ENCODE measurements around the gene TRIML1.

The TRIML1 gene

GRCh38 chr4:188139141-188139540, at the start of gene TRIML1:
Gene TRIML1 (plus strand): TSS chr4:188139441. CDS start chr4:188139559, 118 bp downstream.
- TF ChIP-seq, protein P1, sequence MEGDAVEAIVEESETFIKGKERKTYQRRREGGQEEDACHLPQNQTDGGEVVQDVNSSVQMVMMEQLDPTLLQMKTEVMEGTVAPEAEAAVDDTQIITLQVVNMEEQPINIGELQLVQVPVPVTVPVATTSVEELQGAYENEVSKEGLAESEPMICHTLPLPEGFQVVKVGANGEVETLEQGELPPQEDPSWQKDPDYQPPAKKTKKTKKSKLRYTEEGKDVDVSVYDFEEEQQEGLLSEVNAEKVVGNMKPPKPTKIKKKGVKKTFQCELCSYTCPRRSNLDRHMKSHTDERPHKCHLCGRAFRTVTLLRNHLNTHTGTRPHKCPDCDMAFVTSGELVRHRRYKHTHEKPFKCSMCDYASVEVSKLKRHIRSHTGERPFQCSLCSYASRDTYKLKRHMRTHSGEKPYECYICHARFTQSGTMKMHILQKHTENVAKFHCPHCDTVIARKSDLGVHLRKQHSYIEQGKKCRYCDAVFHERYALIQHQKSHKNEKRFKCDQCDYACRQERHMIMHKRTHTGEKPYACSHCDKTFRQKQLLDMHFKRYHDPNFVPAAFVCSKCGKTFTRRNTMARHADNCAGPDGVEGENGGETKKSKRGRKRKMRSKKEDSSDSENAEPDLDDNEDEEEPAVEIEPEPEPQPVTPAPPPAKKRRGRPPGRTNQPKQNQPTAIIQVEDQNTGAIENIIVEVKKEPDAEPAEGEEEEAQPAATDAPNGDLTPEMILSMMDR (IDR thresholded peaks at IDR 0.05): no peak
- no peak for TF ChIP-seq ZFX (IDR thresholded peaks at IDR 0.05; ENCODE audit: borderline replicate concordance)
- H3K27ac ChIP-seq: no peak within 1 kb of the TSS

DNA sequence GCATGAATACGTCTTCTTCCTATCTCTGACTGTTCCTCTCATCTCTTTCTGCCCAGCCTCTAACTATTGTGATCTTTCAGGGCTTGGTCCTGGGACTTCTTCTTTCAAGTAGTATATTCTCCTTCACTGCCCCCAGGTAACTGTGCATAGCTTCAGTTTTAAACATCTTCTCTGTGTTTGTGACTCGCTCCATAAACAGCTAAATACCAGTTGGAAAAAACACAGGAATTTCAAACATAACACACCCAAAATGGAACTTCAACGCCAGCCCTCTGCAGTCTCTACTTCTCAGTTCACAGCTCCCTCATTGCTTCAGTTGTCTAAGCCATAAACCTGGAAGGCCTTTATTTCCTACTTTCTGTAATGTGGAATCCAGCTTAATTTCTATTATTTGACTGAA, 46.4 kb upstream of the TRIML1 start:
- TF ChIP-seq, protein P1 (IDR thresholded peaks at IDR 0.05): no peak
- no peak for TF ChIP-seq ZFX (IDR thresholded peaks at IDR 0.05; ENCODE audit: borderline replicate concordance)
- no peak overlapping the region for H3K27ac ChIP-seq

- H3K27ac ChIP-seq: no peak overlapping the region
- TF ChIP-seq, protein P1 (IDR thresholded peaks at IDR 0.05): no peak
- no peak for TF ChIP-seq ZFX (IDR thresholded peaks at IDR 0.05; ENCODE audit: borderline replicate concordance)
These were observed 32.8 kb upstream of the TRIML1 start for GRCh38 chr4:188106454-188106853.

GRCh38 chr4:188107931-188108843, 31.1 kb upstream of the TRIML1 start:
- TF ChIP-seq, protein P1 (IDR thresholded peaks at IDR 0.05): no peak
- no peak for TF ChIP-seq ZFX (IDR thresholded peaks at IDR 0.05; ENCODE audit: borderline replicate concordance)
- H3K27ac ChIP-seq: no peak overlapping the region

GRCh38 chr4:188109157-188109755, 30.0 kb upstream of the TRIML1 start, which contains the start of gene TRIML2:
Gene TRIML2 (minus strand): TSS chr4:188109603. CDS start chr4:188105368, 4,235 bp downstream.
- TF ChIP-seq ZFX (IDR thresholded peaks at IDR 0.05; ENCODE audit: borderline replicate concordance): no peak
- TF ChIP-seq, protein P1 (IDR thresholded peaks at IDR 0.05): no peak
- H3K27ac ChIP-seq: no peak within 1 kb of the TSS

DNA sequence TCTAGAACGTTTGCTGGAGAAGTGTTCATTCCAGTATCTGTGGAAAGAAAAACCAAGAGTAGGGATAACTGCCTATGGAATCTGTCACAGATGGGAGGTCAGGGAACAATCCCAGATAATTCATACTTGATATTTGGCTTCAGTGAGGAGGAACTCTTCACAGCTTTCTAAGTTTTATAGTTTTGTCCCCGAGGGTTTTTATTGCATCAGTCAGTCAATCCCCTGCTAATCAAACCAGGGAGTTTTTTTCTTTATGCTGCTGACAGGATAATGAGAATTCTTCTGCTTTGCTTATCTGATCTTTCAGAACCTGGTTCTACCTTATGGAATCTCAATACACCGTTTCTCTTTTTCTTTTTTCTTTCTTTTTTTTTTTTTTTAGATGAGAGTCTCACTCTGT, 29.2 kb upstream of the TRIML1 start:
- TF ChIP-seq, protein P1 (IDR thresholded peaks at IDR 0.05): no peak
- no peak for TF ChIP-seq ZFX (IDR thresholded peaks at IDR 0.05; ENCODE audit: borderline replicate concordance)
- H3K27ac ChIP-seq: no peak overlapping the region

Data from 22Rv1 (cell line).